GM12865 (cell line): ENCODE measurements around the gene KLHDC7B.

Source experiments
- DNase-seq: peaks from one replicate; pipeline ENCODE4 v3.0.0; 2010; ENCODE audit warnings: low read depth
- H3K4me3 ChIP-seq: 2 replicates; pipeline ENCODE4 v1.5.1; 2011; ENCODE audit warnings: mild to moderate bottlenecking, low read depth, low read length, control low read depth
- TF ChIP-seq, protein P1 (sequence below): IDR thresholded peaks from 2 replicates; pipeline ENCODE4 v1.5.1; 2011; ENCODE audit warnings: low read length, control low read depth, low read depth, inconsistent platforms; ENCODE audit not compliant: insufficient read depth; ENCODE audit errors: missing control alignments

KLHDC7B gene

DNA sequence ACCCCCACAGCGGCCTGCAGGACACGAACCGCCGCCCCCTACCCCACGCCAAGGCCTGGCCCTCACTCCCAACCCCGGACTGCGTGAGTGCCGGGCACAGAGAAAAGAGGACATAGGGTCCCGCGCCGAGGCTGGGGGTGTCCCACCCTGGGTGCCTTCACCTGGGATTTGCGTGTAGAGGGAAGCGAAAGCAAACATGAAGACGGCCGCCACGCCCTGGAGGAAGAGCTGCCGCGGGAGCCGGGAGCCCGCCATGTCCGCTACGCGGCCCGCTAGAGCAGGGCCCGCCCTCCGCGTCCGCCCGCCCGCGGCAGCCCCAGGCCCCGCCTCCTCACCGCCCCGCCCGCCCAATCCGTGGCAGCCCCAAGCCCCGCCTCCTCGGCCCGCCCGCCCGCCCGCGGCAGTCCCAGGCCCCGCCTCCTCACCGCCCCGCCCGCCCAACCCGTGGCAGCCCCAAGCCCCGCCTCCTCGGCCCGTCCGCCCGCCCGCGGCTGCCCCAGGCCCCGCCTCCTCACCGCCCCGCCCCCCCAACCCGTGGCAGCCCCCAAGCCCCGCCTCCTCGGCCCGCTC lies 38.2 kb upstream of the KLHDC7B start, which contains the start of gene LMF2:
LMF2 (minus strand) TSS at position 282 of the 570 bp plus-strand sequence; CDS start at position 255, 27 bp downstream.
- TF ChIP-seq, protein P1, sequence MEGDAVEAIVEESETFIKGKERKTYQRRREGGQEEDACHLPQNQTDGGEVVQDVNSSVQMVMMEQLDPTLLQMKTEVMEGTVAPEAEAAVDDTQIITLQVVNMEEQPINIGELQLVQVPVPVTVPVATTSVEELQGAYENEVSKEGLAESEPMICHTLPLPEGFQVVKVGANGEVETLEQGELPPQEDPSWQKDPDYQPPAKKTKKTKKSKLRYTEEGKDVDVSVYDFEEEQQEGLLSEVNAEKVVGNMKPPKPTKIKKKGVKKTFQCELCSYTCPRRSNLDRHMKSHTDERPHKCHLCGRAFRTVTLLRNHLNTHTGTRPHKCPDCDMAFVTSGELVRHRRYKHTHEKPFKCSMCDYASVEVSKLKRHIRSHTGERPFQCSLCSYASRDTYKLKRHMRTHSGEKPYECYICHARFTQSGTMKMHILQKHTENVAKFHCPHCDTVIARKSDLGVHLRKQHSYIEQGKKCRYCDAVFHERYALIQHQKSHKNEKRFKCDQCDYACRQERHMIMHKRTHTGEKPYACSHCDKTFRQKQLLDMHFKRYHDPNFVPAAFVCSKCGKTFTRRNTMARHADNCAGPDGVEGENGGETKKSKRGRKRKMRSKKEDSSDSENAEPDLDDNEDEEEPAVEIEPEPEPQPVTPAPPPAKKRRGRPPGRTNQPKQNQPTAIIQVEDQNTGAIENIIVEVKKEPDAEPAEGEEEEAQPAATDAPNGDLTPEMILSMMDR: no peak
- DNase-seq: no peak

DNA sequence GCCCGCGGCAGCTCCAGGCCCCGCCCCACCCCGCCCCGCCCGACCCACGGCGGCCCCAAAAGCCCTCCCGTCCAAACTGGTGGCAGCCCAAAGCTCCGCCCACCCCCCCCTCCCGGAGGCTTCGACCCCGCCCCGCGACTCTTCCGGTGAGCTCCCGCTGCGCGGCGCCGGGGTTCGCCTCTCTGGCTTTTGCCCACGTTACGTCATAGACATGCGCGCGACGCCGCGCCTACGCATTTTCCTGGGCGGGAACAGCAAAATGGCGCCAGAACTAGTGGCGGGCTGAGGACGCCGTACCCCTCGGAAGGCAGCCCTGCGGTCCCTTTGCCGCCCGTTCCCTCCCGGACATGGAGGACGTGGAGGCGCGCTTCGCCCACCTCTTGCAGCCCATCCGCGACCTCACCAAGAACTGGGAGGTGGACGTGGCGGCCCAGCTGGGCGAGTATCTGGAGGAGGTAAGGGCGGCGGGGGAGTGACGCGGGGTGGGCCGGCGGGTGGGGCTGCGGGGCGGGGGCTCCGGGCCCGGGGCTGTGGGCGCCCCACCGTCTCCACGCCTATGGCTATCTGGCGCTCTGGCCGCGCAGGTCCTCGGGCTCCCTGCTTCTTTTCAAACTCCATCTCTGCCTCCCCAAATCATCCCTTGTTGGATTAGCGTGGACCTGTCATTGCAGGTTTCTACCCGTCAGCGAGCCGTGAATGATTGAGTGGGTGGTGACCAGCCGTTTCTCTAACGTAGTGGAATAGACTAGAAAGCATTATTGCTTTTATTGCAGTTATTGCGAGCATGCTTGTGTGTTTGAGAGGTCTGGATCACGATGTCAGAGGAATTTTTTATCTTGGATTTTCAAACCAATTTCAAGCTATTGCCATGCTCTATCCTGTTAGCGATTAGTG lies 37.5 kb upstream of the KLHDC7B start, which contains the start of gene NCAPH2:
NCAPH2 (plus strand) TSS at position 234 of the 894 bp plus-strand sequence; CDS start at position 348, 114 bp downstream.
- TF ChIP-seq, protein P1: no peak
- peak; percentile 99 for DNase-seq
- H3K4me3 ChIP-seq: peak within 1 kb of the TSS; percentile 88

More for the DNA sequence above, 38.2 kb upstream of the KLHDC7B start, which contains the start of gene LMF2:
- peak within 1 kb of the TSS; percentile 88 for H3K4me3 ChIP-seq

DNA sequence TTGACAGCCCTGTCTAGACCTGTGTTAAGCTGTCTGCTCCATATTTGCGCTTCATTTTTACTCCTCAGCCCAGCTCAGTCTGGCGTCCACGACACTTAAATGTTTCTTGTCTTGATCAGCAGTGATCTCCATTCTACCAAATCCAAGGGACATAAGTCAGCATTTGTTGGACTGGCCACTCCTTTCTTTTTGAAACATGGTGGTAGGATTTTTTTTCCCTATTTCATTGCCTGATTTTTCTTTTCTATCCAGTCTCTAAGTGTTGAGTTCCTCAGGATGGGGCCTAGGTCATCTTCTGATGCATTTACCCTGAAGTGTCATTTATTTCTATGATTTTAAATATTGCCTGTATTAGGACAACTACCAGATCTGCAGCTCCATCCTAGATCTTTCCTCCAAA lies 36.8 kb upstream of the KLHDC7B start:
- peak overlapping the region; percentile 83 for H3K4me3 ChIP-seq
- peak; percentile 13 for DNase-seq
- TF ChIP-seq, protein P1: no peak

DNA sequence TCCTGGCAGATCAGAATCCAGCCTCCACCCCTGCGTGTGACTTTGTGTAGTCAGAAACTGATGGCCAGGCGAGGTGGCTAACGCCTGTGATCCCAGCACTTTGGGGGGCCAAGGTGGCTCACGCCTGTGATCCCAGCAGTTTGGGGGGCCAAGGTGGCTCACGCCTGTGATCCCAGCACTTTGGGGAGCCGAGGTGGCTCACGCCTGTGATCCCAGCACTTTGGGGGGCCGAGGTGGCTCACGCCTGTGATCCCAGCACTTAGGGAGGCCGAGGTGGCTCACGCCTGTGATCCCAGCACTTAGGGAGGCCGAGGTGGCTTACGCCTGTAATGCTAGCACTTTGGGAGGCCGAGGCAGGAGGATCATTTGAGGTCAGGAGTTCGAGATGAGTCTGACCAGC lies 32.5 kb upstream of the KLHDC7B start:
- TF ChIP-seq, protein P1: no peak
- no peak overlapping the region for H3K4me3 ChIP-seq
- no peak for DNase-seq

DNA sequence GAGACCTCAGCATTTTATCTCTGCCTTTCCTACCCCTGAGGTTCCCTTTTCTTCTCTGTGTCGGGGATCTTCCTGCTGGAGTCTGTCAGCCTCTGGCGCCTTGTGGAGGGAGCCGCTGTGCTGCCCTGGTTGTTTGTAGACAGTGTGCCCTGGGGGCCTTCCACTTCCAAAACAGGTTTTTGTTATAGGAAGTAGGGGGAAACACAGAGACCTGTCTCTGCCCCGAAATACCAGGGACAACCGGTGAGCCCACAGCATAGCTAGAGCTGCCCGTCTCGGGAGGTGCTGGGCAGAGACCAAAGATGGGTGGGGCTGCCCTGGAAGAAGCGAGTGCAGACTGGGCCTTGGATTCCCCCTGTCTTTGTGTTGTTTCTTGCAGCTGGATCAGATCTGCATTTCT lies 29.6 kb upstream of the KLHDC7B start:
- TF ChIP-seq, protein P1: no peak
- no peak for DNase-seq
- no peak overlapping the region for H3K4me3 ChIP-seq

DNA sequence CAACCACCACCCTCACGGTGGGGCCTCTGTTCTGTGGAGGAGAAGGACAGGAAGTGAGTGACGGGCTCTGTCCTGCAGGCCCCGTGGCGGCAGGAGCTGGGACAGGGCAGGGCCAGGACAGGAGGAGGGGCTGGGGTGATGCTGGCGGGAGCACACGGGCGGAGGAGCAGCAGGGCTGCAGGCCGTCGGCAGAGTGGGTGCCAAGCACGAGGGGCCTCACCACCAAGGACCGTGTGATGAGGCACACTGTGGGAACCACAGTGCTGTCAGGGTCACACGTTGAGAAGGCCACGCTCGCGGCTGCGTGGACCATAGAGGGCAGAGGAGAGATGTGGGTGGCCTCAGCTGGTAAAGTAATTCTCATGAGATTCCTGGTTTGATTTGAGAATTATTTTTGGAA lies 28.8 kb upstream of the KLHDC7B start:
- no peak for DNase-seq
- TF ChIP-seq, protein P1: no peak
- H3K4me3 ChIP-seq: no peak overlapping the region
